NT2/D1 (cell line): ENCODE measurements around the gene ROR1.

Experiments
- YY1 ChIP-seq: IDR thresholded peaks from 2 replicates; pipeline ENCODE4 v1.6.1; 2011; ENCODE audit not compliant: insufficient read length, insufficient read depth
- ZNF274 ChIP-seq: IDR thresholded peaks from 2 replicates; pipeline ENCODE4 v1.6.1; 2011; ENCODE audit warnings: mild to moderate bottlenecking, low read depth, low read length

- TF ChIP-seq ZNF274 (no peak), YY1 (no peak)
Observed at GRCh38 chr1:63865561-63865960, 91.7 kb downstream of the ROR1 start.
